ENCODE results near the gene RSPO4.

RSPO4 gene

GRCh38 chr20:919491-919916 is 82.6 kb downstream of the RSPO4 start:
- H3K27me3 Mint-ChIP-seq (ENCODE audit: low read depth, poor library complexity) = peaks cover 15% of the 10 kb centered on the region
- no peak overlapping the region for H3K4me3 Mint-ChIP-seq
- no peak for DNase-seq
- TF ChIP-seq, protein P1, sequence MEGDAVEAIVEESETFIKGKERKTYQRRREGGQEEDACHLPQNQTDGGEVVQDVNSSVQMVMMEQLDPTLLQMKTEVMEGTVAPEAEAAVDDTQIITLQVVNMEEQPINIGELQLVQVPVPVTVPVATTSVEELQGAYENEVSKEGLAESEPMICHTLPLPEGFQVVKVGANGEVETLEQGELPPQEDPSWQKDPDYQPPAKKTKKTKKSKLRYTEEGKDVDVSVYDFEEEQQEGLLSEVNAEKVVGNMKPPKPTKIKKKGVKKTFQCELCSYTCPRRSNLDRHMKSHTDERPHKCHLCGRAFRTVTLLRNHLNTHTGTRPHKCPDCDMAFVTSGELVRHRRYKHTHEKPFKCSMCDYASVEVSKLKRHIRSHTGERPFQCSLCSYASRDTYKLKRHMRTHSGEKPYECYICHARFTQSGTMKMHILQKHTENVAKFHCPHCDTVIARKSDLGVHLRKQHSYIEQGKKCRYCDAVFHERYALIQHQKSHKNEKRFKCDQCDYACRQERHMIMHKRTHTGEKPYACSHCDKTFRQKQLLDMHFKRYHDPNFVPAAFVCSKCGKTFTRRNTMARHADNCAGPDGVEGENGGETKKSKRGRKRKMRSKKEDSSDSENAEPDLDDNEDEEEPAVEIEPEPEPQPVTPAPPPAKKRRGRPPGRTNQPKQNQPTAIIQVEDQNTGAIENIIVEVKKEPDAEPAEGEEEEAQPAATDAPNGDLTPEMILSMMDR (IDR thresholded peaks at IDR 0.05) = no peak
- H3K9me3 Mint-ChIP-seq = no peaks in the 10 kb centered on the region
- H3K27ac Mint-ChIP-seq = no peak overlapping the region
- peaks cover 46% of the 10 kb centered on the region for H3K4me1 Mint-ChIP-seq
- no peaks in the 10 kb centered on the region for H3K36me3 Mint-ChIP-seq (ENCODE audit: low read depth)

- Mint-ChIP-seq H3K27me3 (ENCODE audit: low read depth, poor library complexity) (peaks cover 11% of the 10 kb centered on the region), H3K4me1 (peaks cover 65% of the 10 kb centered on the region), H3K9me3 (no peaks in the 10 kb centered on the region), H3K27ac (no peak overlapping the region), H3K36me3 (ENCODE audit: low read depth) (no peaks in the 10 kb centered on the region), H3K4me3 (no peak overlapping the region)
- TF ChIP-seq, protein P1 (IDR thresholded peaks at IDR 0.05) = no peak
- DNase-seq = no peak
Measured at GRCh38 chr20:917416-917815, 84.7 kb downstream of the RSPO4 start.

DNA sequence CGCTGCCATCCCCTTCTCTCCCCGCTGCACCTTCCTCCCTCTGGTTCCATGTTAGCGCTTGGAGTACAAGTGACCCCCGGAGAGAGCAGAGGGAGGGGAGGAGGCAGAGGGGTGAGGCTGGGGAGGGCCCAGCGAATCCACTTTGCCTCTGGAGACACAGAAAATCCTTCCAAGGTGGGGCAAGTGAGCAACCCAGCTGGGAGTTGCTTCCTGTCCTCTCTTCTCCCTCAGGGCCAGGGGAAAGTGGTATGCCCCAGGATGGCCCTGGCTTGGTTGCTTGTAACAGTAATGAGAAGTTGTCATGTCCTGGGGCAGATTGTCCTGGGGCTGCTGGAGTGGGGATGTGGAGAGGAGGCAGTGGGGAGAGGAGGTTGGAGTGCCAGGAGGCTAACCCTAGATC is 85.3 kb downstream of the RSPO4 start:
- Mint-ChIP-seq H3K4me3 (peak overlapping the region; percentile 55), H3K27me3 (ENCODE audit: low read depth, poor library complexity) (peaks cover 11% of the 10 kb centered on the region), H3K36me3 (ENCODE audit: low read depth) (no peaks in the 10 kb centered on the region), H3K4me1 (peaks cover 65% of the 10 kb centered on the region), H3K27ac (no peak overlapping the region), H3K9me3 (no peaks in the 10 kb centered on the region)
- peak; percentile 15 for DNase-seq
- TF ChIP-seq, protein P1 (IDR thresholded peaks at IDR 0.05) = no peak

DNA sequence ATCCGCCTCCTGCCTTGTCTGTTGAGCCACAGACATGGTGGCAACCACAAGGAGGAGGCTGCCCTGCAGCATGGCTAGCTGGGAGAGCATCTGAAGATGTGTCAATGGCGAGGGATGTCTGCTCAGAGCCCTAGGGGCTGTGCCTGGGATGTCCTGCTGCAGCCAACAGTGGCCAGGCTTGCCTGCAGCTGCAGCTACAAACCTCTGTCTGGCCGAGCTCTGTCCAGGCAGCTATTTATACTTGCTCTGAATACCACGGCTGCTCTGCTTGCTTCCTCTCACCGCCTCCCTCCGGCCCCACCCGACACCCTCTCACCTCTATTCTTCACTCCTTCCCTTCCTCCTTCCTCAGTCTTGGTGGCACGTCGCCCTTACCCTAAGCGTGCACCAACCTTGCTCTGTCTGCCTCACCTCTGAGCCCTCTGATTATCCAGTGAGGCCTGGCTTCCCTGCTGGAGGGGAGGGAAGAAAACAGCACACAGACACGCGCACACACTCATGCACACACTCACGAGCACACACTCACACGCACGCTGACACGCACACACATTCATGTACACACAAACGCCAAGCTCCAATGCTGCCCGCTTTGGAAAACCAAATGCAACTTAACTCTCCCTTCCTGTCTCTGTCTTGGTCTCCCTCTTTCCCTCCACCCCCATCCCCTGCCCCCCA is 85.8 kb downstream of the RSPO4 start, which contains the start of gene ANGPT4:
Gene ANGPT4, minus strand, starts transcription at position 210 of the 675 bp plus-strand sequence. Its CDS starts 120 bp downstream, at position 90.
- H3K27ac Mint-ChIP-seq = peak within 1 kb of the TSS; percentile 26

DNA sequence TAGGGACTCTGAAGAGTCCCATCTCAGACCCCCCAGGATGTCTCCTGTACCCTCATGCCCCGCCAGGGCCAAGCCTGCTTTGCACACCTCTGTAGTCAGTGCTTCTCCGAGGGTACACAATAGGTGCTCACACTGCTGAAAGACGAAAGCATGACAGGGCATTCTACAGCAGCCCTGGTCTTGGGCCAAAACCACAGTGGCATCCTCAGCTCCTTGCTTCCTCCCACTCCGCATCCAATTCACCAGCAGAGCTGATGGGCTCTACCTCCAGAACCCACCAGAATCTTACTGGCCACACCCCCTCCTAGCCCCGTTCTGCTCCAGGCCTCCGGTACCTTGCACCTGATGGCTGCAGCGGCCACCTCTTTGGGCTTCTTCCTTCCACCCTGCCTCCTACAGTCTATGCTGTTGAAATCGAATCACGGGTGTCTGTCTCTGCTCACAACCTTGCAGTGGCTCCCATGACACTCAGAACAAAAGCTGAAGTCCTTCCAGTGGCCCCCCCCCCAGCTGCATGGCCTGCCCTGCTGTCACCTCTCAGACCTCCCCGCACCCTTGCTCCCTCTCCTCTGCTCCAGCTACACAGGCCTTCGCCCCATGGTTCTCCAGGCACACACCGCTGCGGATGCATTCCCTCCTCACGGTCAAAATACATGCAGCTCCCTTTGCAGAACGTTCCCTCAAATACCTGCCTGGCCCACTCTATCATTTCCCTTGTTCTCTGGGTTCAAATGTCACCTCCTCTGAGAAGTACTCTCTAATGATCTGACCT is 87.2 kb downstream of the RSPO4 start:
- Mint-ChIP-seq H3K4me3 (no peak overlapping the region), H3K27ac (no peak overlapping the region), H3K9me3 (no peaks in the 10 kb centered on the region), H3K27me3 (ENCODE audit: low read depth, poor library complexity) (peaks cover 8% of the 10 kb centered on the region), H3K4me1 (peaks cover 83% of the 10 kb centered on the region), H3K36me3 (ENCODE audit: low read depth) (no peaks in the 10 kb centered on the region)
- TF ChIP-seq, protein P1 (IDR thresholded peaks at IDR 0.05) = no peak
- DNase-seq = no peak

More for the DNA sequence above, 85.8 kb downstream of the RSPO4 start, which contains the start of gene ANGPT4:
- Mint-ChIP-seq H3K4me1 (peaks cover 71% of the 10 kb centered on the region), H3K9me3 (no peaks in the 10 kb centered on the region), H3K36me3 (ENCODE audit: low read depth) (no peaks in the 10 kb centered on the region), H3K4me3 (peak within 1 kb of the TSS; percentile 55), H3K27me3 (ENCODE audit: low read depth, poor library complexity) (peaks cover 11% of the 10 kb centered on the region)
- TF ChIP-seq, protein P1 (IDR thresholded peaks at IDR 0.05) = no peak
- DNase-seq = peak; percentile 21

All from nephron progenitor cell (in vitro differentiated cells).